NT2/D1 (cell line): Measurements from ENCODE around the gene GOLGA3.

Experiments
- YY1 ChIP-seq: IDR thresholded peaks from 2 replicates; pipeline ENCODE4 v1.6.1; 2011; ENCODE audit not compliant: insufficient read length, insufficient read depth
- ZNF274 ChIP-seq: IDR thresholded peaks from 2 replicates; pipeline ENCODE4 v1.6.1; 2011; ENCODE audit warnings: mild to moderate bottlenecking, low read depth, low read length

GRCh38 chr12:132759359-132759758, 69.3 kb downstream of the GOLGA3 start:
- TF ChIP-seq YY1 (no peak), ZNF274 (no peak)
